ENCODE measurements around the gene ALS2CL.

GRCh38 chr3:46731795-46732194 lies 38.3 kb upstream of the ALS2CL start:
- TF ChIP-seq POLR2A (IDR thresholded peaks at IDR 0.05) (no peak), CTCF (IDR thresholded peaks at IDR 0.05) (no peak)

Data from gastroesophageal sphincter (tissue), 3 donors.